H1 (cell line): ENCODE results near the gene C16orf90.

Experiments used
- JUN ChIP-seq: IDR thresholded peaks from 2 replicates; pipeline ENCODE4 v1.6.1; 2011; ENCODE audit warnings: low read depth, mild to moderate bottlenecking, improper control_type of control experiment, low read length
- MAFK ChIP-seq: IDR thresholded peaks from 2 replicates; pipeline ENCODE4 v1.6.1; 2012; ENCODE audit warnings: low read depth, mild to moderate bottlenecking, improper control_type of control experiment, low read length
- POLR2AphosphoS5 ChIP-seq: IDR thresholded peaks from 2 replicates; pipeline ENCODE4 v1.6.1; 2011; ENCODE audit warnings: low read depth, low read length
- ZNF274 ChIP-seq: IDR thresholded peaks from 2 replicates; pipeline ENCODE4 v1.7.0; 2012; ENCODE audit warnings: low read length, borderline replicate concordance; ENCODE audit errors: extremely low read depth
- TF ChIP-seq, protein P1 (sequence below): IDR thresholded peaks from 2 replicates; pipeline ENCODE4 v1.6.1; 2012; ENCODE audit warnings: inconsistent platforms
- TF ChIP-seq, protein P2 (sequence below), 3 experiments: IDR thresholded peaks; 1 replicate in 2 of 3; 2 replicates in 1 of 3; pipeline versions ENCODE4 v1.5.1 to v1.6.1; 2011; ENCODE audit warnings: low read length in 3 of 3, mild to moderate bottlenecking in 3 of 3, inconsistent platforms in 2 of 3, low read depth in 1 of 3, moderate library complexity in 1 of 3; ENCODE audit not compliant: insufficient read depth in 1 of 3; ENCODE audit errors: control extremely low read depth in 1 of 3

DNA sequence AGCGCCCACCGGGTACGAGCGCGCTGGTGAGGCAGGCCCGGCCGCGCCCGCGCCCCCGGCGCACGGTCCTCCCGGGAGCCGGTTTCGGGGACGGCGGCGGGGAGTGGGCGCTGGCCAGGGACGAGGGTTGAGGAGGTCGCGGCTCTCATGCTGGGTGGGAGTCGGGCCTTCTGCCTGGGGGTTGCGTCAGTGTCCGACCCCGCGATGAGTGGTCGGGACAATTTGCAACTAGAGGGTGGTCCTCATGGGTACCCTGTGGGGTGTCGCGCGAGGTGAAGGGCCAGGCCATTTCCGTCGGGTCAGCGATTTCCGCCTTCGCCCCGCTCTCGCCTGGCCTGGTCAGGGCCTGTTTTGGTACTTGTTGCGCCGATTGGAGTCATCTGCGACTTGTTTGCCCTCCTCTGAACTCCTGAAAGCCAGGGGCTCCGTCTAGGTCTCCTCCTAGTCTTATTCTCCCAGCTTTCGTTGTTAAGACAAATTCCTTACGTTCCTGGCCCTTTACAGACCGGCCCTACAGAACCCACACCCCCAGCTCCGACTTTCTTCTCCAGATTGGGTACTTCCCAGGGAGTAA is 36.9 kb downstream of the C16orf90 start:
- TF ChIP-seq, protein P1, sequence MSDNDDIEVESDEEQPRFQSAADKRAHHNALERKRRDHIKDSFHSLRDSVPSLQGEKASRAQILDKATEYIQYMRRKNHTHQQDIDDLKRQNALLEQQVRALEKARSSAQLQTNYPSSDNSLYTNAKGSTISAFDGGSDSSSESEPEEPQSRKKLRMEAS = no peak
- TF ChIP-seq ZNF274 = no peak
- peak; percentile 47; the same call in 1 of the 2 replicates for TF ChIP-seq MAFK
- TF ChIP-seq, protein P2, sequence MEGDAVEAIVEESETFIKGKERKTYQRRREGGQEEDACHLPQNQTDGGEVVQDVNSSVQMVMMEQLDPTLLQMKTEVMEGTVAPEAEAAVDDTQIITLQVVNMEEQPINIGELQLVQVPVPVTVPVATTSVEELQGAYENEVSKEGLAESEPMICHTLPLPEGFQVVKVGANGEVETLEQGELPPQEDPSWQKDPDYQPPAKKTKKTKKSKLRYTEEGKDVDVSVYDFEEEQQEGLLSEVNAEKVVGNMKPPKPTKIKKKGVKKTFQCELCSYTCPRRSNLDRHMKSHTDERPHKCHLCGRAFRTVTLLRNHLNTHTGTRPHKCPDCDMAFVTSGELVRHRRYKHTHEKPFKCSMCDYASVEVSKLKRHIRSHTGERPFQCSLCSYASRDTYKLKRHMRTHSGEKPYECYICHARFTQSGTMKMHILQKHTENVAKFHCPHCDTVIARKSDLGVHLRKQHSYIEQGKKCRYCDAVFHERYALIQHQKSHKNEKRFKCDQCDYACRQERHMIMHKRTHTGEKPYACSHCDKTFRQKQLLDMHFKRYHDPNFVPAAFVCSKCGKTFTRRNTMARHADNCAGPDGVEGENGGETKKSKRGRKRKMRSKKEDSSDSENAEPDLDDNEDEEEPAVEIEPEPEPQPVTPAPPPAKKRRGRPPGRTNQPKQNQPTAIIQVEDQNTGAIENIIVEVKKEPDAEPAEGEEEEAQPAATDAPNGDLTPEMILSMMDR (IDR thresholded peaks at IDR 0.05; ENCODE audit: control extremely low read depth in 1 of 3, insufficient read depth in 1 of 3, low read depth in 1 of 3, low read length in 3 of 3) = no peak
- no peak for TF ChIP-seq JUN
- 0 out of 2 replicates have a peak, but pooled peaks have one; percentile 24 for TF ChIP-seq POLR2AphosphoS5
